ENCODE results near the gene CAPNS1.

CAPNS1 gene

DNA sequence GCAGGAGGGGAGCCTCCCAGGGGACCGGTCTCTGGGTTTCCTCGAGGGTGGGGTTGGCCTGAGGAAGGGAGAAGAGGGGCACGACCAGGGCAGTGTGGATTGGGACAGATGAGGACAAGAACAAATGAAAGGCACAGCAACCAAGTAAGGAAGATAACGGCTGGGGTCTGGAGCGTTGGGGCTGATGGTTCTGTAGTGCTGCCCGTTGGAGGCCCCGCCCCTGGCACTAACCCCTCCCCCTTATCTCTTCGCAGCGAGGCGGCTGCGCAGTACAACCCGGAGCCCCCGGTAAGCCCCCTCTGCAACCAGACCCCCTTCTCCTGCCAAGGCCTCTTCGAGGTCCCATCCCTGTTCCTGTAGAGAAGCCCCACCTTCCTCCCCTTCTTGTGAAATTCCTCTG, 2.2 kb downstream of the CAPNS1 start:
- TF ChIP-seq, protein P1, sequence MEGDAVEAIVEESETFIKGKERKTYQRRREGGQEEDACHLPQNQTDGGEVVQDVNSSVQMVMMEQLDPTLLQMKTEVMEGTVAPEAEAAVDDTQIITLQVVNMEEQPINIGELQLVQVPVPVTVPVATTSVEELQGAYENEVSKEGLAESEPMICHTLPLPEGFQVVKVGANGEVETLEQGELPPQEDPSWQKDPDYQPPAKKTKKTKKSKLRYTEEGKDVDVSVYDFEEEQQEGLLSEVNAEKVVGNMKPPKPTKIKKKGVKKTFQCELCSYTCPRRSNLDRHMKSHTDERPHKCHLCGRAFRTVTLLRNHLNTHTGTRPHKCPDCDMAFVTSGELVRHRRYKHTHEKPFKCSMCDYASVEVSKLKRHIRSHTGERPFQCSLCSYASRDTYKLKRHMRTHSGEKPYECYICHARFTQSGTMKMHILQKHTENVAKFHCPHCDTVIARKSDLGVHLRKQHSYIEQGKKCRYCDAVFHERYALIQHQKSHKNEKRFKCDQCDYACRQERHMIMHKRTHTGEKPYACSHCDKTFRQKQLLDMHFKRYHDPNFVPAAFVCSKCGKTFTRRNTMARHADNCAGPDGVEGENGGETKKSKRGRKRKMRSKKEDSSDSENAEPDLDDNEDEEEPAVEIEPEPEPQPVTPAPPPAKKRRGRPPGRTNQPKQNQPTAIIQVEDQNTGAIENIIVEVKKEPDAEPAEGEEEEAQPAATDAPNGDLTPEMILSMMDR (IDR thresholded peaks at IDR 0.05; ENCODE audit: low read depth, low read length), result no peak
- no peak for DNase-seq (ENCODE audit: extremely low read depth, low read depth)

DNA sequence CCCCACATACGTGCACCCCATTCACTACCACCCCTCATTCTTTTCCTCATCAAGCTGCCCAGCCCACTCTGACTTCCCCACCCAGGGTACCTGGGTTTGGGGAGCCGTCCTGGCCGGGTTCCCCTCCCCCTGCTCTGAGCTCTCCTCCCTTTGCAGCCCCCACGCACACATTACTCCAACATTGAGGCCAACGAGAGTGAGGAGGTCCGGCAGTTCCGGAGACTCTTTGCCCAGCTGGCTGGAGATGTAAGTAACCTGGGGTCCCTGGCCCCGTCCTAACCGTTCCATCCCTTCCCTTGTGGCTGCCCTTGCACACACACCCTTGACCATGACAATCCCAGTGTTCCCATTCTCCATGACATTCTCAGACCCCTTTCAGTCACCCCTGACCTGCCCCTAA, 2.6 kb downstream of the CAPNS1 start:
- DNase-seq (ENCODE audit: extremely low read depth, low read depth), result no peak
- TF ChIP-seq, protein P1 (IDR thresholded peaks at IDR 0.05; ENCODE audit: low read depth, low read length), result no peak

DNA sequence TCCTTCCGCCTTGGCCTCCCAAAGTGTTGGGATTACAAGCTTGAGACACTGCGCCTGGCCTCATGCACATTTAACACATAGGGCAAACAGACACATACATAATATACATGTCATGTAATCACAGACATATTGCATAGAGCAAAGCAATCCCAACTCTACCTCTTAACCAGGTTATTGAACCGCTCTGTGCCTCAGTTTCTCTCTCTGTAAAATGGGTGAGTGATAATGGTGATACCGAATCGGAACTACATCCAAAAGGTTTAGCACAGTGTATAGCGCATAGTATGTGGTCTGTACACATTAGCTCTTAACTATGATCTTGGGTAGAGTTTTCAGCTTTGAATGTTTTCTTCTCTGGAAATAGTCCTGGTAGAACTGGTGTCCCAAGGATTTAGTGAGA, 4.8 kb downstream of the CAPNS1 start:
- DNase-seq (ENCODE audit: extremely low read depth, low read depth), result no peak
- TF ChIP-seq, protein P1 (IDR thresholded peaks at IDR 0.05; ENCODE audit: low read depth, low read length), result no peak

DNA sequence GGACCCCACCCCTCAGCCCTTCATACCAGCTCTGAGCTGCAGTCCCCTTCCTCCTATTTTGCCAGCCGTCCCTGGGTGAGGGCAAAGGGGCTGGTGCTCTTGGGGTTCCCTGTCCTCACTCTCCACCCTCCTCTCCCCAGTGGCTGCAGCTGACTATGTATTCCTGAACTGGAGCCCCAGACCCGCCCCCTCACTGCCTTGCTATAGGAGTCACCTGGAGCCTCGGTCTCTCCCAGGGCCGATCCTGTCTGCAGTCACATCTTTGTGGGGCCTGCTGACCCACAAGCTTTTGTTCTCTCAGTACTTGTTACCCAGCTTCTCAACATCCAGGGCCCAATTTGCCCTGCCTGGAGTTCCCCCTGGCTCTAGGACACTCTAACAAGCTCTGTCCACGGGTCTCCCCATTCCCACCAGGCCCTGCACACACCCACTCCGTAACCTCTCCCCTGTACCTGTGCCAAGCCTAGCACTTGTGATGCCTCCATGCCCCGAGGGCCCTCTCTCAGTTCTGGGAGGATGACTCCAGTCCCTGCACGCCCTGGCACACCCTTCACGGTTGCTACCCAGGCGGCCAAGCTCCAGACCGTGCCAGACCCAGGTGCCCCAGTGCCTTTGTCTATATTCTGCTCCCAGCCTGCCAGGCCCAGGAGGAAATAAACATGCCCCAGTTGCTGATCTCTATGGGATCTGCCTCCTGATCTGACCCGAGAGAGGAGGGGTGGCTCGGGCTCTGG, 10.0 kb downstream of the CAPNS1 start:
- DNase-seq (ENCODE audit: extremely low read depth, low read depth), result no peak
- TF ChIP-seq, protein P1 (IDR thresholded peaks at IDR 0.05; ENCODE audit: low read depth, low read length), result no peak

DNA sequence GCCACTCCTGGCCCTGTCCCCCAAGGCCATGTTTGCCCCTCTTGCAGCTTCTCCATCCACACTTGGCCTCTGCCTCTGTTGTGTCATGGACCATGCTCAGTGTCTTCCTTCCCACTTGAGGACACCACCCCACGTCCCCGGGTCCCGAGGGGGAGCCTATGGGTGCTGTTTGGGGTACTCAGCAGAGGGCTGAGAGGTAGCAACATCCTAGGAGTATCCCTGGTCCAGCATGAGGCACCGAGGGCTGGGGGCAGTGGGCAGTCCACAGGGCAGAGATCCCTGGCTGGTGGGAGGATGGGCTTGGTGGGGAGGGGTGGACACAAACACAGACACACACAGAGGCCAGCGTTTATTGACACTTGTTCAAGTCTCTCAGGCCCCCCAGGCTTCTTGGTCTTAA, 10.7 kb downstream of the CAPNS1 start:
- DNase-seq (ENCODE audit: extremely low read depth, low read depth), result no peak
- TF ChIP-seq, protein P1 (IDR thresholded peaks at IDR 0.05; ENCODE audit: low read depth, low read length), result no peak

DNA sequence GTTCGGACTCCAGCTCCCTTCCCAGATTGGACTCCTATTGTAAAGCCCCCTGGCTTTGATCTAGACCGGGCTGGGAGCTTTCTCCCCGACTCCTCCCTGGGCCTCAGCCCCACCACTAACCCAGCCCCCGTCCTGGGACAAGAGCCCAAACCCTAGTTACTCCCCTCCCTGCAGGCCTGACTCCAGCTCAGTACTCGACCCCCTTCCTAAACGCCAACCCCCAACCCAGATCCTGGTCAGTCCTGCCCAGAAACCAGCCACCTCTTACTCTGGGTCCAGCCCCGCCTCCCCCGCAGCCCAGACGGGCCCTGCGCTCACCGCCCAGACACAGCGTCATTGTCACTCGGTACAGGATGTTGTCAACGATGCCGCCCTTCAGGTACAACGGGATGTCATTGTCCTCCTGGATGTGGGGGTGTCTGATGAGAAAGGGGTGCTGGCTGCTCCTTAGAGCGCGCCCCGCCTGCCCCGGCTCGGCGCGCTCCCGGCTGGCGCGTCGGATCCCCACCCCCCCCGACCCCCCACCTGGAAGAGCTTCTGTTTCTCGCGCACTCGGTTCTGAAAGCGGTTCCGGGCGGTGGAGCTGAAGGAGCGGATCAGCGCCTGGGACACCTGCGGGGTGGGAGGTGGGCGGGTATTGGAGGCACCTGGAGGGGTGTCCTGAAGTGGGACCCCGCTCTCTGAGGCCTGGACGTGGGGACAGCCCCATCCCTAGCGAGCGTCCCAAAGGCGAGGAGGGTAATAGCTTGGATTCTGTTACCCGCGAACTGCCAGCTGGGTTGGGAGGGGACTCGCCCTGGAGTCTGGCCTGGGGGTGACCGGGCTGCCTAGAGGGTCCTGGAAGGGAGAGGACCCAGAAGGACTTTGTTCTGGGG, 11.5 kb downstream of the CAPNS1 start:
- no peak for DNase-seq (ENCODE audit: extremely low read depth, low read depth)
- TF ChIP-seq, protein P1 (IDR thresholded peaks at IDR 0.05; ENCODE audit: low read depth, low read length), result no peak

DNA sequence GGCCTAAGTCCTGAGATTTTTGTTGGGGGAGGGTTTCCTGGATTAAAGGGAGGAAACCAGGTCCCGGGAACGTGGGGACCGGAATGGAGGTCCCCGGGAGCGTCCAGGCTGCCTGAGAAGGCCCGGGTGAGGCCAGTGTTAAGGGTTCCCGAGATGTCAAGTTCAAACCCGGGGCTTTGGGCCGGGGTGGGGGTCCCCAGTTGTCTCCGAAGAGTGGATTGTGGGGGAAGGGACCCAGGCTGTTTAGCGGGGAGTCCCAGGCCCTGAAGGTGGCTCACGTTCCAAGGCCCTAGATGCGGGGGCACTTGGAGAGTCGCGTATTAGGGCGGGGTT, 12.1 kb downstream of the CAPNS1 start:
- TF ChIP-seq, protein P1 (IDR thresholded peaks at IDR 0.05; ENCODE audit: low read depth, low read length), result no peak
- DNase-seq (ENCODE audit: extremely low read depth, low read depth), result no peak

Data from AG09319 (cell line).